Tracheal epithelial cell (primary cell): ENCODE measurements around the gene LAMTOR3. TPM values are rescaled to one million over a fixed set of nuclear protein-coding genes. Genes with fewer than 3 reads are reported as not detected.

Experiments
- total RNA-seq: library from RNA; depleted of rRNA; stranded (reverse); fragments of >200 nt; gene quantifications from 2 replicates; pipeline ENCODE4 v1.2.1, GENCODE V29; 2014

The LAMTOR3 gene, protein sequence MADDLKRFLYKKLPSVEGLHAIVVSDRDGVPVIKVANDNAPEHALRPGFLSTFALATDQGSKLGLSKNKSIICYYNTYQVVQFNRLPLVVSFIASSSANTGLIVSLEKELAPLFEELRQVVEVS
- total RNA-seq = 71.8 and 73.1 TPM in 2 replicates

GRCh38 chr4:99894161-99894997 is at the start of gene LAMTOR3:
LAMTOR3 (minus strand) TSS chr4:99894427; CDS start chr4:99893963, 464 bp downstream.

Other genes starting within 250 kb of the LAMTOR3 start
- gene C4orf54, start 236.6 kb downstream of the LAMTOR3 start, total RNA-seq = under 0.01 TPM in 1 of 2 replicates, not detected in the other
- gene DAPP1, start 77.6 kb downstream of the LAMTOR3 start, total RNA-seq = 34.1 and 127 TPM in 2 replicates
- gene DNAJB14, start 52.2 kb upstream of the LAMTOR3 start, total RNA-seq = 24.6 and 31.5 TPM in 2 replicates
- 246 and 258 TPM in 2 replicates for gene H2AZ1, start 55.8 kb upstream of the LAMTOR3 start, total RNA-seq